ENCODE results near the gene CGB7. TPM values are rescaled to one million over a fixed set of nuclear protein-coding genes. Genes with fewer than 3 reads are reported as not detected.
A peak's percentile ranks its signal among the peaks of the same experiment; 100 is the strongest.

Gene CGB7
- total and polyA plus RNA-seq, 9 of the 15 experiments (the other 6 are each of a cell fraction or from before 2014, with no cell fraction given), result not detected

- 0 out of 4 replicates have a peak, but pooled peaks of 1 of the 2 experiments have one; percentile 26 for TF ChIP-seq UBTF (IDR thresholded peaks at IDR 0.05; ENCODE audit: borderline replicate concordance in 1 of 2, low read depth in 2 of 2, low read length in 2 of 2)
- TF ChIP-seq ZNF717 (CRISPR knock-in tag; IDR thresholded peaks at IDR 0.05), result no peak
- TF ChIP-seq FOXJ2 (tag; IDR thresholded peaks at IDR 0.05), result no peak
- no peak for TF ChIP-seq ADNP (tag; IDR thresholded peaks at IDR 0.05)
- peak; percentile 78 for TF ChIP-seq EGR1 (conservative IDR thresholded peaks at IDR 0.05)
- TF ChIP-seq IFI16 (CRISPR knock-in tag; IDR thresholded peaks at IDR 0.05), result no peak
- no peak for TF ChIP-seq FOXK2 (conservative IDR thresholded peaks at IDR 0.05 in 1 of 2, IDR thresholded peaks at IDR 0.05 in 1 of 2; ENCODE audit: low read depth in 2 of 2)
- TF ChIP-seq CXXC5 (CRISPR knock-in tag; IDR thresholded peaks at IDR 0.05), result peak; percentile 28; the same call in 1 of the 2 replicates
- TF ChIP-seq POU5F1 (IDR thresholded peaks at IDR 0.05; ENCODE audit: borderline replicate concordance, low read depth, low read length, partially characterized antibody), result no peak
- TF ChIP-seq CREM (IDR thresholded peaks at IDR 0.05; ENCODE audit: low read depth), result peak; percentile 24; the same call in 1 of the 2 replicates
- TF ChIP-seq REST (IDR thresholded peaks at IDR 0.05; ENCODE audit: borderline replicate concordance), result no peak
- no peak for TF ChIP-seq REST (CRISPR knock-in tag; IDR thresholded peaks at IDR 0.05; ENCODE audit: low read depth)
- TF ChIP-seq MEF2D (tag; conservative IDR thresholded peaks at IDR 0.05; ENCODE audit: low read depth), result no peak
- TF ChIP-seq SMARCA4 (IDR thresholded peaks at IDR 0.05), result no peak
- TF ChIP-seq, protein P1, sequence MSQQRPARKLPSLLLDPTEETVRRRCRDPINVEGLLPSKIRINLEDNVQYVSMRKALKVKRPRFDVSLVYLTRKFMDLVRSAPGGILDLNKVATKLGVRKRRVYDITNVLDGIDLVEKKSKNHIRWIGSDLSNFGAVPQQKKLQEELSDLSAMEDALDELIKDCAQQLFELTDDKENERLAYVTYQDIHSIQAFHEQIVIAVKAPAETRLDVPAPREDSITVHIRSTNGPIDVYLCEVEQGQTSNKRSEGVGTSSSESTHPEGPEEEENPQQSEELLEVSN (IDR thresholded peaks at IDR 0.05; ENCODE audit: borderline replicate concordance in 1 of 2, extremely low read depth in 1 of 2, insufficient read depth in 1 of 2, insufficient read length in 1 of 2, low read depth in 1 of 2, low read length in 1 of 2, poor library complexity in 1 of 2, severe bottlenecking in 1 of 2), result peak; percentile 60 to 96
- peak in 1 of 2 experiments; percentile 32; a peak in 1 of 3 replicates for TF ChIP-seq CBX3 (IDR thresholded peaks at IDR 0.05; ENCODE audit: borderline replicate concordance in 1 of 2, low read length in 2 of 2)
Measured at GRCh38 chr19:49071860-49072547, 14.5 kb upstream of the CGB7 start (continued).
